KBM-7 (cell line): ENCODE measurements around the gene FGFR2.

Source experiments
- DNase-seq: peaks from one replicate; pipeline ENCODE4 v3.0.0-alpha.2; 2015
- in situ Hi-C: fragments of 300-500 bp; cut with MboI; formaldehyde crosslinking; loops from 2 replicates; pipeline ENCODE4 v1.14.3; 2020; ENCODE audit warnings: low sequenced_read_pairs, low pct_unique_long_range_greater_than_20kb, mixed read lengths

The FGFR2 gene

DNA sequence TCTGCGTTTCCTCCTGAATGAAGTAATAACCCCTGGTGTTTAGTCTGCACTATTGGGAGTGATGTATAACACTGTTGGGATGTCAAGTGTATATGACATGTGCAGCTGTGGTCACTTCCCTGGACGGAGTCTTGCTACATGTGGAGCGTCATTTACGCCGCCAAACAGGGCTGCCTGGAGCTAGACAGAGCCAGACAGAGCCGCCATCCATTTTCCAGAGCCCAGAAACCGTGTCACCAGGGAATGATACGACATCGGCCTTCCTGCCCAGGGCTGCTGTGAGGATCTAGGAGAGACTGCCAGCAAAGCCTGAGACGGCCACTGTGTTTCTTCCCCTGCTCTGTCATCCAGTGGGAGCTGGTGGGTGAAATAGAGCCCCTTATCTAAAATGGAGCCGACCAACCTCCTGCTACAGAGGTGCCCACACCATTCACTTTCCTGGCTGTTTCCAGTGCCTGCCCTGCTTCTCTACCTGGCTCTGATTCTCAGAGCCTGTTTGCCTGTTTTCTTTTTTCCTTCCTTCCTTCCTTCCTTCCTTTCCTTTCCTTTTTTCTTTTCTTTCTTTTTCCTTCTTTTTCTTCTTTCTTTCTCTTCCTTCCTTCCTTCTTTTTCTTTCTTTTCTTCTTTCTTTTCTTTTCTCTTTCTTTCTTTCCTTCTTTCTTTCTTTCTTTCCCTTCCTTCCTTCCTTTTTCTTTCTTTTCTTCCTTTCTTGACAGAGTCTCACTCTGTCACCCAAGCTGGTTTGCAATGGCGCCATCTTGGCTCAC lies 13.3 kb upstream of the FGFR2 start:
- in situ Hi-C loops = no loop called here

DNA sequence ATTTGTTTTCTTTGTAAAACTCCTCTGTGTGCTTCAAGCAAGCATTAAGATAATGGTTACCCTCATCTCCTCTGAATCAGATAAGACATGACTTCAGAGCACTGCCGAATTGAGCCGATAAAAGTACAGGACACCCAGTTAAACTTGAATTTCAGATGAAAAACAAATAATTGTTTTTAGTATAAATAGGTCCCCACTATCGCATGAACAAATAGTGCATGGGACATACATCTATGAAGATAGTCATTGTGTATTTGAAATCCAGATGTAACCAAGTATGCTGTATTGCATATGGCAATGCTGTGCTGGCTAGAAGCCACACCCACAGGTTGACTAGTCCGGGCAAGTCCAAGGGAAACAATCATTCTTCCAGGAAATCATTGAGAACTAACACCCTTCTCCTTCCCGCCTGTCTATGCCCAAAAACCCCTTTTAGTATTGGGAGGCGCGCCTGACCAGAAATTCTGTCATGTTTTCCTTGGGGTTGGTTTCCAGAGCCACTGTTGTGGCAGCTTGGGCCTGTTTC lies 12.6 kb upstream of the FGFR2 start:
- no peak for DNase-seq
- in situ Hi-C loops = no loop called here

More for the DNA sequence above, 13.3 kb upstream of the FGFR2 start:
- no peak for DNase-seq

DNA sequence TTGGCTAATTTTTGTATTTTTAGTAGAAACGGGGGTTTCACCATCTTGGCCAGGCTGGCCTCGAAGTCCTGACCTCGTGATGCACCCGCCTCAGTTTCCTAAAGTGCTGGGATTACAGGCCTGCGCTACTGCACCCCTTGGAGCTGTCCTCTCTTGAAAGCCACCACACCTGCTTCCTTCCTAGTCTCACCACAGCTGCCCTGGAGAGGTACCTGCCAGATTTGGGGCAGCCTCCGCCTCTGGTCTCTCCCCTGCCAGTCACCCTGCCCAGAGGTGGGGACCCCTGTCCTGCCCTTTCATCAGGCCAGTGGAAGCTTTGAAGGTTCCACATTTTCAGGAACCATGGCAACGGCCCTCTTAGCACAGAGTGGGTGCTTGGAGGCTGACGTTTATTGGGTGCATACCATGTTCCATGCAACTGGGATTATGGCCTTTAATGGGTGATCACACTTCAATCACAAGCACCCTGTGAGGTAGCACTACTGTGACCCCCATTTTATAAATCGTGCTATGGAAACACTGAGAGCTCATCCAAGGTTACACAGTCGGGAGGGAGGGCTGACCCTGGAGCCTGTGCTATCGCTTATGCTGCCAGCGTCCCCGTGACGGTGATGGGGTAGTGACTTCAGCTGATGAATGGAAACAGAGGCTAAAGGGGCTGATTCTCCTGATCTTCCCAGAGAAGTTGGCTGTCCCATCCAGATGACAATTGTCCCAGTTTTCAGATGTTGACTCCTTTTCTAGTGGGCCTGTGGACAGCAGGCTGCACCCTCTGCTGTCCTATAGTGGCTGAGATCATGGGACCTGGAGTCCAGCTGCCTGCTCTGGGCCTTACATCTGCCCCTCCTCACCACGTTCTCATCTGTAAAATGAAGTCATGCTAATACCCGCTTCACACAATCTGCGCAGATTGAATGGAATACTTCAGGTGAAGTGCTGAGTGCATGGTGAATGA lies 11.5 kb upstream of the FGFR2 start:
- in situ Hi-C loops = no loop called here

DNA sequence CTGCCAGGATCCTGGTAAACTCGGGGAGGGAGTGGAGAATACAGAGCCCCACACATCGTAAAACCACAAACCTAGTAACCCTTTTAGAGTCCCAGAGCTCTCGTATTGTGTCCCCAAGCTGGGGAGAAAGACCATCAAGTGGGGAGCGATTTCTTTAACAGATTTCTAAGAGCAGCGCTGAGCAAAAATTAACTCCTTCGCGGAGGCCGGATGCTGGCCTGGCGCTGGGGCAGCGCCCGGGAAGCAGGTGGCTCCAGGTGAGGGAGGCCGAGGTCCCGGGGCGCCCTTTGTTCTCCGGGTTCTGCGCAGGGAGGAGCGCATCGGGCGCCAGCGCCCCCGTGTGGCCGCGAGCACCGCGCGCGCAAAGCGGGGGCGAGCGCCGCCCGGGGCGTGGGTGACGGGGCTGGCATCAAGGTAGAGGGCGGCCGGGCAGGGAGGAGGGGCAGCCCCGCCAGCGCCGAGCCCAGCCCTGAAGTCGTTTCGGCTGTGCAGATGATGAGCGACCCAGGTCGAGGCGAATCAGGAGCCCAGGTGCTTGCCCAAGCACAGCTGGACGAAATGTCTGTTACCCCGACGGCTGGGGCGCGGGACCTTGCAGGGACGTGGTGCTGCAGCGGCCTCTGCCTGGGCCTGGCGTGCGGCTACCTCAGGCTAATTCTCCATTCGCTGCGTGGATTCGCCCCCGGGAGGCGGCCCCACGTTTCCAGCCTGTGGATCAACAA lies 10.4 kb upstream of the FGFR2 start:
- in situ Hi-C loops = no loop called here

More for the DNA sequence above, 11.5 kb upstream of the FGFR2 start:
- no peak for DNase-seq

DNA sequence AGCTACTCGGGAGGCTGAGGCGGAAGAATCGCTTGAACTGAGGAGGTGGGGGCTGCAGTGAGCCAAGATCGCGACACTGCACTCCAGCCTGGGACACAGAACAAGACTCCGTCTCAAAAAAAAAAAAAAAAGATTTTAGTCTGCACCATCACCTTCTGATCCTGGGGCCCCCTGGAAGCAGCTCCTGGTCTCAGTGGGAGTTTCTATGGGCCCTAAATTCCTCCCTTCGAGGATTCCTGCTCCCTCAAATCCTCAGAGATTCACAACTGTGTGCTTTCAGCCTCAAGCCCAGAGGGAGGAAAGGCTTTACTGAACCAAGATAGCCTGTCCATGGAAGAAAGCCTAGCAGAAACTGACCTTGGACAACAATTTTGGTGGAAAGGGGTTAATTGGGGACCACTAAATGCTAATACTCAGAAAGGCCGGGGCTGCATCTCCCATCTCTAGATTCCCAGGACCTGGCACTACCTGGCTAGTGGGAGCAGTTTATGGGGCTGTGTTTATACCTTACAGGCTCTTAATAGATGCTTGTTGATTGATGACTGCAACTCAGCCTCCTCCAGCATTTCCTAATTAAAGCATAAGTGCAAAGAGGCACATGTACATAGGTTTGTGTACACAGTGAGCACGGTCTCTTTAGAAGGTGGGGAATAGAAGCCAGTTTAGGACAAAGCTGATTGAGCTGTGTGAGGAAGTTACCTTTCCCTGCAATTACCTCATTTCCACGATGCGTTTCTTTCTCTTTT lies 9.2 kb upstream of the FGFR2 start:
- DNase-seq = no peak
- in situ Hi-C loops = no loop called here

More for the DNA sequence above, 10.4 kb upstream of the FGFR2 start:
- DNase-seq = peak; percentile 29

DNA sequence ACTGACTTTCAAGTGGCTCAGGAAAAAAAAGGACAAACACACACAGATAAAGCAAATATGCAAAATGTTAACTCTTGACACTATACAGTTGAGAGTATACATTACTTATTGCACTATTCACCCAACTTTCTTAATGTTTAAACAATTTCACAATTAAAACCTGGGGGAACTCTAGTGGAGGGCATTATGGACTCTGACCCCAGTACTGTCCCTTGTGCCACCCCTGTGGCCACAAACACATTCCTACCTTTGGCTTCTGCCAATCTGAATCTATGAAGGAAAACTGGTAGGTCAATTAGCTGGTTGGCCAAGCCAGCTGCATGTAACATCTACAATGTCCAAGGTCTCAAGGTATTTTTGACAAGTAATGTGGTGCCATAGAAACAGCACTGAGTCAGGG lies 7.5 kb upstream of the FGFR2 start:
- no peak for DNase-seq
- in situ Hi-C loops = no loop called here

DNA sequence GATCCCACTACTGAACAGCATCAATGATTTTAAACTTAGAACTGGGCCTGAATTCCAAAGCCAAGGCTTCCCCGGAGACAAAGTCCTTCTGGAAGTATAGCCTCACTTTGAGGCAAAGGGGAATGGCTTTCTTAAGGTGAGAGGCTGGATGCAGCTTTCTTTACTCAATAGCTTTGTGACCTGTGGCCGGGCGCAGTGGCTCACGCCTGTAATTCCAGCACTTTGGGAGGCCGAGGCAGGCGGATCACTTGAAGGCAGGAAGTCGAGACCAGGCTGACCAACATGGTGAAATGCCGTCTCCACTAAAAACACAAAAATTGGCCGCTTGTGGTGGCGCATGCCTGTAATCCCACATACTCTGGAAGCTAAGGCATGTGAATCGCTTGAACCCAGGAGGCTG lies 3.2 kb upstream of the FGFR2 start:
- in situ Hi-C loops = no loop called here
- no peak for DNase-seq

DNA sequence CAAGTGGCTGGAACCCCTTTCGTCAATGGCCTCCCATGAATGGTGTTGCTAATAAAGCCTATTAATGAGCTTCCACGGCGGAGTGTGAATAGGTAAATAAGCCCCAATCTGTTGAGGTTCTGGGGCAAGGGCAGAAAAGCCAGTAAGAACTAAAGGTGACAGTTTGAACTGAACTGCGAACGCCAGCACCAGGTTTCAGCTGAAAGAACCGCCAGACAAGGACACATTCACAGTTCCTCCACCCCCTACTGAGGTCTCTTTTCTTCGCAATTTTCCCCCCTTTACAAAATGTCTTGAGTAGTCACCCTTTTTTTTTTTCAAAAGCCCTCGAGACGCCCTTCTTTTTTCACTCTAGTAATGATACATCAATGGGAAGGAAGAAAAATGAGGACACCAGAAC lies 2.4 kb upstream of the FGFR2 start:
- in situ Hi-C loops = no loop called here
- DNase-seq = no peak

DNA sequence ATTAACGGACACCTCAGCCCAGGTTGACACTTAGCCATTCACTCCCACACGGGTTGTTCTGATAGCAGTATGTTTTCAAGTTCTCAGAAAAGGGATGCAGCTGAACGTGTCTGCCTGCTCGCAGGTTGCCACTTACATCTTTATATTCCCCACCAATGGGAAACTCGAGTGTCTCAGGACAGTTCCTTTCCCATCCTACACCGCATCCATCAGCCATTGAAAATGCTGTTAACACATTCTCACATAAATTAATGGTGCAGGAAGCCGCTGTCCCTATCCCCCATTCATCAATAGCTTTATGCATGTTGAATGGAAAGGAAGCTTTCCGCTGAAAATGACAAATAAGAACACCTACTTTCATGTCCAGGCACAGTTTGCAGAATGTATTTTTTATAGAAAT lies 1.7 kb upstream of the FGFR2 start:
- no peak for DNase-seq
- in situ Hi-C loops = no loop called here

DNA sequence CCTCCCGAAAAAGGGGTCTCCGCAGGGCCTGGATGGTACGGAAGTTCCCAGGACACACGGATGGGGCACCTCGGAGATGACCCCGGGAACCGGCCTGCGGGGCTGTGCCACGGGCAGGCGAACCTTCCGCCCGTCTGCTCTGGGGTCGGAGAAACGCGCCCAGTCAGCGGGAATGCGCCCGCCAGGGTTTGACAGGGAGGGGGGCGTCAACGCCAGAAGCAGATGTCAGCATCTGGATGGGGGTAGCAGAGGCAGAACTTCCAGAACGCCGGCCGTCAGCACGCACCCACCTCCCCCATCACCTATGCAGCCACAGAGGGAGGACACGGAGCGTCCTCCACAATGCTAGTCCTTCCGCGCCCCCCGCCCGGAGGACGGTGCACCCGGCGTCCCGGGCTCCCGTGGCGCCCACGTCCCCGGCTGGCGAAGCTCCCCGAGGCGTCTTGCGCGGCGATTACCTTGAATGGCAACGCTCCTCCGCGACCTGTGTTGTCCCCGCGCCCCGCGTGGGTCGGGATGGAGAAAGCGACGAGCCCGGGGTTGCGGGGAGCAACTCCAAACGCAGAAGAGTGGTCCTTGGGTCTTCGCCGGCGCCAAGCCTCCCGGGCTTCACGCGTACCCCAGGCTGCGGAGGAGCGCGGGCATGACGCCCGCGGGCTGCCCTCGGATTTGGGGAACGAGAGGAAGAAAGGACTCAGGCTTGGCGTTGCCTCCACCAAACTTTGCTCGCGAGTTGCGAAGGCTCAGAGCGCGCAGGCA lies 561 bp downstream of the FGFR2 start:
- DNase-seq = peak; percentile 28
- in situ Hi-C loops = no loop called here

DNA sequence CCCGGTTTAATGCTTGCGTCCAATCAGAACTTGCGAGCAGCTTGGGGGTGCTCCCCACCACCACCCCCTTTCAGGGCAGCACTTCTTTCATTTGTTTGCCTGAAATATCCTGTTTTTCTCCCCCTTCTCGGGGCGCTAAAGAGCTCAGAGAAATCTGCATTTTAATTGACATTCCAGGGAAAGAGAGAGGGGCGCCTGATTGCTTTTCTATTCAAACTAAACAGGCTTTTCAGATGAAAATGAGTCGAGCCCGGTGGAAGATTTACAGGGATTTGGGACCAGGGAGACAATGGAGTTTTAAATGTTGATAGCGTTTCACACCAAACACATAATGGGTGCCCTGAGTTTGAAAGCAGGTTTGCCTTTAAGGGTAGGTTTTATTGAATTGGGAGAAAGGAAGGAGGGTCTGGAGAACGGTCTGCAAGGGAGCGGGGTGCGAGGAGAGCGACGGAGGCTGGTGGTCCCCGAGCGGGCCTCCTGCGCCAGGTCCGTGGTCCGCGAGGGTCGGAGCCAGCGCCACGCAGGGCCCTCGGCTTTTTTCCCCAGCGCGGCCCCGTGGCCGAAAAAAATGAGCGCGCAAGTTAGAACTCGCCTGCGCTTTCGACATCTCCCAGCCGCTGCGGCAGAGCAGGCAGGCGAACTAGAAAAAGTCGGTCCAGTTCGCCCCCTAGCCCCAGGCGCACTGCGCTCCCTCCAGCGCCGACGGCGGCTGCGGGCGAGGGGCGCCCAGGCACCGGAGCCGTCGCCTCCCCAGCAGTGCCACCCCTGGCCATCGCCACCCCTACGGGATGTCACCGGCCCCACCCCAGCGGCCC lies 1.3 kb downstream of the FGFR2 start:
- DNase-seq = no peak

DNA sequence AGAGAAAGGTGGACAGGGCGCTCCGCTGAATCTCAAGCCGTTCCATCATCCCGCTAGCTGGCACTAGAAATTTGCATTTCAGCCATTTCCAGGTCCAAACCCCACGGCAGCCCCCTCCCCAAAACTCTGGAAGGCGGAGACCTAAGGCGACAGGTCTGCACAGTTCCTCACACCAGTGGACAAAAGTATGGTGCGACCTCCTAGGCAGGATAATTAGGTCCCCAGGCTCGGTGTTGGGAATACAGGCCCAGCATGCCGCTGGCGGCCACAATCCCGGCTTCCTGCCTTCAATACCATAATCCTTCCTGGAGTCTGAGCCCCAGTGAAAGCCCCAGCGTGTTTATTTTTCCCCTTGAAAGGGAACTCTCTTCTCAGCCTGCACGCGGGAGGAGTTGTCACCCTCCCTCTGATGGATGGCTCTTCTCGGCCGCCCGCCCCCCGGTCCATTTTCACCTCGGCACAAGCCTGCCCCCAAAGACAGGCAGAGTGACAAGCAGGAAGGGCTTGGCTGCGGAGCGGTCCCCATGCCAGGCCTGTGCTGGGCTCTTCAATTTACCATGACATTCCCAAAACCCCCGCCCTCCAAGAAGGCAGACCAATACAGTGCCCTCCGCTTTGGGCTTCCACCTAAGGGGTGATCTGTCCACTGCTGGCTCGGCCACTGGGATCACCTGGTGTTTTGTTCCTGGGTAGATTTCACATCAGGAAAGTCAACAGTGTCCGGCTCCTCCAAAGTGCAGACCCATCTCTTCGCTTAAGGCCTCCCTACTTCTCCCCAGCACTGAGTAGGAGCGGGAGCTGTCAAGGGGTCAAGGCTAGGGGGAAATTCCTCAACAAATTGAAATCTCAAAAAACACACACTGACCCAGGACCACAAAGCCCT lies 2.2 kb downstream of the FGFR2 start:
- DNase-seq = no peak

More for the DNA sequence above, 1.3 kb downstream of the FGFR2 start:
- in situ Hi-C loops = no loop called here

DNA sequence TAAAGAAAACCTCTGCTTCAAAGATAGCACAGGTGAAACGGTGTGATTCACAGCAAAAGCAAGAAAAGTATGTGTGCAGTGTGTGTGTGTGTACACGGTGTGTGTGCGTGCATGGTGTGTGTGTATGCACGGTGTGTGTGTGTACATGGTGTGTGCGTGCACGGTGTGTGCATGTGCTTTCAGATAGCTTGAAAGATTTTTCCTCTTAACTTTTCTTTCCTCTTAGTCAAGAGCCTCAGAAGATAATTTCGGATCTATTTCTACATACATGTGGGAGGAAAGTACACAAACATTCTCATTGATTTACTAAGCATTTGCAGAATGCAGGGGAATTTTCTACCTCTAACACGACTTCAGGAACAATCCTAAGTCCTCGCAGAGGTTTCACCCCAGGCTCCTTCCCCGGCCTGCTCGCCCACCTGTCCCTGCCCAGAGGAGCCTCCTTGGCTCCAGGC lies 2.9 kb downstream of the FGFR2 start:
- in situ Hi-C loops = no loop called here
- DNase-seq = no peak

More for the DNA sequence above, 2.2 kb downstream of the FGFR2 start:
- in situ Hi-C loops = no loop called here

DNA sequence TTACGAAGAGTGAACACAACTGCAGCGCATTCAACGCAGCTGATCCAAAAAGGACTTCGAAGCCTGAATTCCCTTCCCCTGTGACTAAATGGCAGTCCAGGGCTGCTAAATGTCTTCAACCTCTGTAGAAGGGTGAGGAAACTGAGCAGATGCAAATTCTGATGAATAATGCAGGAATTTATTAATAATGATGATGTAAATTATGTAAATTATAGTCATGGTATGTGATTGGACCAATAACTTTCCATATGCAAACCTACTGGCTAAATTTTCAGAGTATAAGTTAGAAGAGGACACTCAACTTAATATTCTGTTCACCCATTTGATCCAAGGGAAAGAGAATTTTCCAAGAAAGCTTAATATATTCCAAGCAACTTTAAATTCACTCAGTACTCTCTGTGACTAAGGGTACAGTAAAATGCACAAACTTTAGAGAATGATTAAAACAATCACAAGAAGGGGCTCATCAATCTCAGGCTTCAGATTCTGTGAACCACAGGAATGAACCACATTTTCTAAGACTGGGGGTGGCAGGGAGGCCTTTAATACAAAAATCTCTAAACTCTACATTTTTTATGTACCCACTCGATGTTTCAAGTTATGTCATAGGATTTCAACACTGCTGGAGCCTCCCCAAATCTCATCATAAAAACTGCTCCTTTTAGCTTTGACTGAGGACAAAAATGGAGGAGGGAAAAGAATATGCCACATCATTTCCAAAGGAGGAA lies 3.5 kb downstream of the FGFR2 start:
- DNase-seq = no peak
- in situ Hi-C loops = no loop called here

DNA sequence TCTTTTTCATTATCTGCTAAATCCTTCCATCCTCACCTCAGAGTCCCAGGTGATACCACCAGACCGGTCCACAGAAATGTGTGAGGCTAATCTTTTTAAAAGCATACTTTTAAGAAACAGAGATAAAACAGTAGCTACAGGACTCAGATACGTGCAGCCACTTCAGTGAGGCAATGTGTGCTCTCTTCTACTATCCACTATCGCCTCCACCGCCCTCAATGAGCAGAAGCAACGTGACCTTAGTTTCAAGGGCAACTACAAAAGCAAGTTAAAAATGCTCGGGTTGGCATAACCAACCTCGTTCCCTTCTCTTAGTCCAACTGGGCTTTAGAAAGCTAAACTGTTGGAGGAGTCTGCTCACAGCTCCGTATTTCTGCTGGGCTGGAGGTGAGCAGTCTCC lies 4.2 kb downstream of the FGFR2 start:
- no peak for DNase-seq
- in situ Hi-C loops = no loop called here
